Liver (tissue), 9 donors: ENCODE data around the gene ENO4. TPM values are rescaled to one million over a fixed set of nuclear protein-coding genes. Genes with fewer than 3 reads are reported as not detected.

Experiments
- DNase-seq: peaks from one replicate; pipeline ENCODE4 v3.0.0-alpha.2; 2017; ENCODE audit warnings: low spot score
- H3K27ac ChIP-seq, 2 donors: one replicate each; pipeline ENCODE4 v1.7.0; 2013; ENCODE audit warnings: inconsistent platforms in 2 of 2, low read length in 2 of 2, control low read depth in 1 of 2, low read depth in 1 of 2, mild to moderate bottlenecking in 1 of 2
- H3K27me3 ChIP-seq, 4 donors: one replicate each; pipeline versions ENCODE4 v1.6.1 to v1.7.0; 2013; ENCODE audit warnings: low read length in 3 of 4, inconsistent platforms in 1 of 4, mild to moderate bottlenecking in 1 of 4, moderate library complexity in 1 of 4; ENCODE audit not compliant: control insufficient read depth in 4 of 4, insufficient read depth in 4 of 4
- H3K36me3 ChIP-seq, 4 donors: one replicate each; pipeline versions ENCODE4 v1.6.1 to v1.7.0; 2013; ENCODE audit warnings: low read length in 3 of 4, mild to moderate bottlenecking in 3 of 4, low read depth in 1 of 4, moderate library complexity in 1 of 4; ENCODE audit not compliant: control insufficient read depth in 4 of 4, insufficient read depth in 3 of 4
- H3K4me1 ChIP-seq, 4 donors: one replicate each; pipeline versions ENCODE4 v1.6.1 to v1.7.0; 2013; ENCODE audit warnings: low read length in 3 of 4, mild to moderate bottlenecking in 3 of 4, moderate library complexity in 1 of 4; ENCODE audit not compliant: control insufficient read depth in 4 of 4, insufficient read depth in 4 of 4
- H3K4me3 ChIP-seq, 3 donors: one replicate each; pipeline versions ENCODE4 v1.6.1 to v1.7.0; 2013; ENCODE audit warnings: low read length in 3 of 3, control low read depth in 1 of 3, low read depth in 1 of 3, mild to moderate bottlenecking in 1 of 3
- H3K9ac ChIP-seq, 2 donors: one replicate each; pipeline ENCODE4 v1.7.0; 2013; ENCODE audit warnings: low read length in 2 of 2, mild to moderate bottlenecking in 2 of 2, moderate library complexity in 2 of 2, control low read depth in 1 of 2, low read depth in 1 of 2
- H3K9me3 ChIP-seq, 4 donors: one replicate each; pipeline versions ENCODE4 v1.6.1 to v1.7.0; 2013; ENCODE audit warnings: low read length in 3 of 4; ENCODE audit not compliant: control insufficient read depth in 4 of 4
- FOXA2 ChIP-seq: IDR thresholded peaks from 2 replicates; pipeline ENCODE4 v1.6.1; 2016; ENCODE audit warnings: antibody characterized with exemption
- HNF4A ChIP-seq, 2 donors: conservative IDR thresholded peaks; 2 replicates each; pipeline ENCODE4 v1.6.1; 2016; ENCODE audit warnings: antibody characterized with exemption in 2 of 2, mild to moderate bottlenecking in 2 of 2
- HNF4G ChIP-seq: IDR thresholded peaks from 2 replicates; pipeline ENCODE4 v1.6.1; 2016; ENCODE audit warnings: antibody characterized with exemption
- JUND ChIP-seq, 2 donors: IDR thresholded peaks; 2 replicates each; pipeline ENCODE4 v1.6.1; 2016; ENCODE audit warnings: antibody characterized with exemption in 2 of 2
- NR2F2 ChIP-seq: IDR thresholded peaks from 2 replicates; pipeline ENCODE4 v1.6.1; 2016; ENCODE audit warnings: antibody characterized with exemption
- RAD21 ChIP-seq, 2 donors: IDR thresholded peaks; 2 replicates each; pipeline ENCODE4 v1.6.1; 2016; ENCODE audit warnings: antibody characterized with exemption in 2 of 2, mild to moderate bottlenecking in 2 of 2
- RXRA ChIP-seq, 2 donors: IDR thresholded peaks; 2 replicates each; pipeline ENCODE4 v1.6.1; 2017 to 2018; ENCODE audit warnings: antibody characterized with exemption in 2 of 2, mild to moderate bottlenecking in 1 of 2
- YY1 ChIP-seq: IDR thresholded peaks from 2 replicates; pipeline ENCODE4 v1.6.1; 2016; ENCODE audit warnings: antibody characterized with exemption, mild to moderate bottlenecking
- WGBS: extraction: QIAGEN DNeasy Blood & Tissue Kit; methylation state at CpG from one replicate; pipeline ENCODE4 v1.1.7; 2013; 5-methylcytosine and 5-hydroxymethylcytosine counted together
- polyA plus RNA-seq, 2 donors: library from polyadenylated mRNA; stranded (reverse) in 1 of 2; unstranded in 1 of 2; fragments of 200-250 nt in 1 of 2; fragments of >200 nt in 1 of 2; fragmentation: Nextera tagmentation in 1 of 2; extraction: Ambion mirVana in 1 of 2; gene quantifications; one replicate each; pipeline versions ENCODE4 v1.2.1 to v1.2.3, GENCODE V29; 2013 to 2015
- total RNA-seq, 2 donors: library from RNA; depleted of rRNA; stranded (reverse); fragments of >200 nt; gene quantifications; one replicate each; pipeline ENCODE4 v1.2.3, GENCODE V29; 2014
- TF ChIP-seq, protein P1 (sequence below): IDR thresholded peaks from 2 replicates; pipeline ENCODE4 v1.6.1; 2016; ENCODE audit warnings: antibody characterized with exemption
- TF ChIP-seq, protein P2 (sequence below): IDR thresholded peaks from 2 replicates; pipeline ENCODE4 v1.6.1; 2016; ENCODE audit warnings: antibody characterized with exemption, mild to moderate bottlenecking
- TF ChIP-seq, protein P3 (sequence below): fragments of 150-350 bp; IDR thresholded peaks from 2 replicates; pipeline ENCODE4 v1.5.1; 2017; ENCODE audit warnings: improper control_type of control experiment, low read depth, low read length; ENCODE audit not compliant: missing input control
- TF ChIP-seq, protein P4 (sequence below): IDR thresholded peaks from 2 replicates; pipeline ENCODE4 v1.6.1; 2016; ENCODE audit warnings: antibody characterized with exemption
- TF ChIP-seq, protein P5 (sequence below): IDR thresholded peaks from 2 replicates; pipeline ENCODE4 v1.6.1; 2016; ENCODE audit warnings: antibody characterized with exemption
- donor health status: healthy.
- donor health status: healthy.
- donor health status: healthy.
- donor health status: healthy.
- donor health status: healthy.

The ENO4 gene
- total and polyA plus RNA-seq, 4 donors, result 0.03 to 0.19 (median 0.10) TPM

DNA sequence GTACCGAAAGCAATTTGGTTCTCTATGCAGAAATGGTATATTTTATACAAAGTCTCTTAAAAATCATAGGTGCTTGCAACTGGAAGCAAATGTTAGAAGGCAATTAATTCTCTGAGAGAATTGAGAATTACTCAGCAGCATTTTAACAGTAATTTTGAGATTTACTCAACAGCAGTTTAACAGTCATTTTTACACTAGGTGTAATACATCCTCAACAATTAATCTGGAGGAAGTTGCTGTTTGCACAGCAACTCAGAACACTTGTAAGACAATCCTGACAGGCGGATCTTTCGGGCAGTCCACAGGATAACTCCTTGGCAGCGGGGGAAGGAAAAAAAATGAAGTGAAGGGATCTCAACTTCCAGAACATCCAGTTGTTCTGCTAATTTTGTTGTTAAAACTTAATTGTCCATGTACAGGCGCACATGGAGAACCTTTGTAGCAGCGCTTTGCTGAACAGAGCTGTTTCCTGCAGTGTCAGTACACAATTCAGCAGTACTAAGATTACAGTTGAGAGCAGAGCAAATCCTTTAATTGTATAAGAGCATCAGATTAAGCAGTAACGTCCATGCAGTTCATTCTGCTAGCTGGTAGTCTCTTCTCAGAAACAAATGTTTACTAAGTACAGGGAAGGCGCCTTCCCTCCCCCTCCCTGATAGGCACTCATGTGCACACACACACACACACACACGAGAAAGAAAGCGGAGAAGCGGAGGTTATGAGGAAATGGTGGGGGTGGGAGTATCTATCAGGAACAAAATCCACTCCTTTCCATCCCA, 43.8 kb downstream of the ENO4 start:
- Histone ChIP-seq H3K36me3 (peaks cover 0 to 1% (median 0%) of the 10 kb centered on the region in 4 donors), H3K4me3 (no peak overlapping the region), H3K9ac (no peak overlapping the region), H3K4me1 (peaks cover 5 to 17% (median 13%) of the 10 kb centered on the region in 4 donors), H3K9me3 (no peaks in the 10 kb centered on the region), H3K27ac (no peak overlapping the region), H3K27me3 (no peaks in the 10 kb centered on the region)
- WGBS, result 69% methylated on average over 11 of the region's 11 CpGs
- TF ChIP-seq, protein P1, sequence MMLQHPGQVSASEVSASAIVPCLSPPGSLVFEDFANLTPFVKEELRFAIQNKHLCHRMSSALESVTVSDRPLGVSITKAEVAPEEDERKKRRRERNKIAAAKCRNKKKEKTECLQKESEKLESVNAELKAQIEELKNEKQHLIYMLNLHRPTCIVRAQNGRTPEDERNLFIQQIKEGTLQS, result no peak
- TF ChIP-seq HNF4G, result no peak
- TF ChIP-seq, protein P2, sequence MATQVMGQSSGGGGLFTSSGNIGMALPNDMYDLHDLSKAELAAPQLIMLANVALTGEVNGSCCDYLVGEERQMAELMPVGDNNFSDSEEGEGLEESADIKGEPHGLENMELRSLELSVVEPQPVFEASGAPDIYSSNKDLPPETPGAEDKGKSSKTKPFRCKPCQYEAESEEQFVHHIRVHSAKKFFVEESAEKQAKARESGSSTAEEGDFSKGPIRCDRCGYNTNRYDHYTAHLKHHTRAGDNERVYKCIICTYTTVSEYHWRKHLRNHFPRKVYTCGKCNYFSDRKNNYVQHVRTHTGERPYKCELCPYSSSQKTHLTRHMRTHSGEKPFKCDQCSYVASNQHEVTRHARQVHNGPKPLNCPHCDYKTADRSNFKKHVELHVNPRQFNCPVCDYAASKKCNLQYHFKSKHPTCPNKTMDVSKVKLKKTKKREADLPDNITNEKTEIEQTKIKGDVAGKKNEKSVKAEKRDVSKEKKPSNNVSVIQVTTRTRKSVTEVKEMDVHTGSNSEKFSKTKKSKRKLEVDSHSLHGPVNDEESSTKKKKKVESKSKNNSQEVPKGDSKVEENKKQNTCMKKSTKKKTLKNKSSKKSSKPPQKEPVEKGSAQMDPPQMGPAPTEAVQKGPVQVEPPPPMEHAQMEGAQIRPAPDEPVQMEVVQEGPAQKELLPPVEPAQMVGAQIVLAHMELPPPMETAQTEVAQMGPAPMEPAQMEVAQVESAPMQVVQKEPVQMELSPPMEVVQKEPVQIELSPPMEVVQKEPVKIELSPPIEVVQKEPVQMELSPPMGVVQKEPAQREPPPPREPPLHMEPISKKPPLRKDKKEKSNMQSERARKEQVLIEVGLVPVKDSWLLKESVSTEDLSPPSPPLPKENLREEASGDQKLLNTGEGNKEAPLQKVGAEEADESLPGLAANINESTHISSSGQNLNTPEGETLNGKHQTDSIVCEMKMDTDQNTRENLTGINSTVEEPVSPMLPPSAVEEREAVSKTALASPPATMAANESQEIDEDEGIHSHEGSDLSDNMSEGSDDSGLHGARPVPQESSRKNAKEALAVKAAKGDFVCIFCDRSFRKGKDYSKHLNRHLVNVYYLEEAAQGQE, result no peak
- no peak for TF ChIP-seq RAD21 (IDR thresholded peaks at IDR 0.05)
- TF ChIP-seq, protein P3, sequence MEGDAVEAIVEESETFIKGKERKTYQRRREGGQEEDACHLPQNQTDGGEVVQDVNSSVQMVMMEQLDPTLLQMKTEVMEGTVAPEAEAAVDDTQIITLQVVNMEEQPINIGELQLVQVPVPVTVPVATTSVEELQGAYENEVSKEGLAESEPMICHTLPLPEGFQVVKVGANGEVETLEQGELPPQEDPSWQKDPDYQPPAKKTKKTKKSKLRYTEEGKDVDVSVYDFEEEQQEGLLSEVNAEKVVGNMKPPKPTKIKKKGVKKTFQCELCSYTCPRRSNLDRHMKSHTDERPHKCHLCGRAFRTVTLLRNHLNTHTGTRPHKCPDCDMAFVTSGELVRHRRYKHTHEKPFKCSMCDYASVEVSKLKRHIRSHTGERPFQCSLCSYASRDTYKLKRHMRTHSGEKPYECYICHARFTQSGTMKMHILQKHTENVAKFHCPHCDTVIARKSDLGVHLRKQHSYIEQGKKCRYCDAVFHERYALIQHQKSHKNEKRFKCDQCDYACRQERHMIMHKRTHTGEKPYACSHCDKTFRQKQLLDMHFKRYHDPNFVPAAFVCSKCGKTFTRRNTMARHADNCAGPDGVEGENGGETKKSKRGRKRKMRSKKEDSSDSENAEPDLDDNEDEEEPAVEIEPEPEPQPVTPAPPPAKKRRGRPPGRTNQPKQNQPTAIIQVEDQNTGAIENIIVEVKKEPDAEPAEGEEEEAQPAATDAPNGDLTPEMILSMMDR, result no peak
- no peak for TF ChIP-seq JUND (IDR thresholded peaks at IDR 0.05)
- DNase-seq, result no peak

DNA sequence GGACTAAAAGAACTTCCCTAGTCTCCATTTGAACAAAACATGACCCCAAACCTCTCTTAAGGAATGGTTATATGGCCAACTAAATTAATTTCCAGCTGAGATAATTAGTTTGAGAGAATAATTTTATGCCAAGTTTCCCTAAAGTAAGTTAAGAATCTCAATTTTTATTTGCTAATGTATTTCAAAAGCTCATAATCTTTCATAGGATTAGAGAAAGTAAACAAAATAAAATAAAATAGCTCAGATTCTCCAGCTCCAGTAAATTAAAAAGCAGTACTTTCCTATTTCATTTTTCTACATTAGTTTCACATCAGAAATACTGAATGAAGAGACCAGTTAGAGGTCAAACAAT, 44.4 kb downstream of the ENO4 start:
- peaks cover 0 to 1% (median 0%) of the 10 kb centered on the region in 4 donors for H3K36me3 ChIP-seq
- TF ChIP-seq FOXA2 (no peak), HNF4G (no peak), RXRA (IDR thresholded peaks at IDR 0.05) (no peak), NR2F2 (no peak), HNF4A (conservative IDR thresholded peaks at IDR 0.05) (no peak), RAD21 (IDR thresholded peaks at IDR 0.05) (no peak), JUND (IDR thresholded peaks at IDR 0.05) (no peak), YY1 (no peak)
- TF ChIP-seq, protein P4, sequence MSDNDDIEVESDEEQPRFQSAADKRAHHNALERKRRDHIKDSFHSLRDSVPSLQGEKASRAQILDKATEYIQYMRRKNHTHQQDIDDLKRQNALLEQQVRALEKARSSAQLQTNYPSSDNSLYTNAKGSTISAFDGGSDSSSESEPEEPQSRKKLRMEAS, result no peak
- TF ChIP-seq, protein P5, sequence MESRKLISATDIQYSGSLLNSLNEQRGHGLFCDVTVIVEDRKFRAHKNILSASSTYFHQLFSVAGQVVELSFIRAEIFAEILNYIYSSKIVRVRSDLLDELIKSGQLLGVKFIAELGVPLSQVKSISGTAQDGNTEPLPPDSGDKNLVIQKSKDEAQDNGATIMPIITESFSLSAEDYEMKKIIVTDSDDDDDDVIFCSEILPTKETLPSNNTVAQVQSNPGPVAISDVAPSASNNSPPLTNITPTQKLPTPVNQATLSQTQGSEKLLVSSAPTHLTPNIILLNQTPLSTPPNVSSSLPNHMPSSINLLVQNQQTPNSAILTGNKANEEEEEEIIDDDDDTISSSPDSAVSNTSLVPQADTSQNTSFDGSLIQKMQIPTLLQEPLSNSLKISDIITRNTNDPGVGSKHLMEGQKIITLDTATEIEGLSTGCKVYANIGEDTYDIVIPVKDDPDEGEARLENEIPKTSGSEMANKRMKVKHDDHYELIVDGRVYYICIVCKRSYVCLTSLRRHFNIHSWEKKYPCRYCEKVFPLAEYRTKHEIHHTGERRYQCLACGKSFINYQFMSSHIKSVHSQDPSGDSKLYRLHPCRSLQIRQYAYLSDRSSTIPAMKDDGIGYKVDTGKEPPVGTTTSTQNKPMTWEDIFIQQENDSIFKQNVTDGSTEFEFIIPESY, result no peak
- TF ChIP-seq, protein P1, result no peak
- TF ChIP-seq, protein P2, result no peak
- no peaks in the 10 kb centered on the region for H3K27me3 ChIP-seq
- no peak overlapping the region for H3K9ac ChIP-seq
- H3K4me3 ChIP-seq, result no peak overlapping the region
- H3K27ac ChIP-seq, result no peak overlapping the region
- no peaks in the 10 kb centered on the region for H3K9me3 ChIP-seq
- DNase-seq, result no peak
- peaks cover 3 to 11% (median 7%) of the 10 kb centered on the region in 4 donors for H3K4me1 ChIP-seq
